Fibroblast of lung (primary cell): Measurements from ENCODE around the gene TRIM38. TPM values are rescaled to one million over a fixed set of nuclear protein-coding genes. Genes with fewer than 3 reads are reported as not detected.
A peak's percentile ranks its signal among the peaks of the same experiment; 100 is the strongest.
"Not testable (repeated sequence)": the region's sequence is repeated elsewhere in the genome, so short reads cannot be mapped to it uniquely, and the experiment has no call there.

Source experiments
- DNase-seq, 2 donors: peaks; one replicate each; pipeline versions ENCODE4 v3.0.0 to v3.0.0-alpha.2; 2010; ENCODE audit warnings: low read depth in 2 of 2
- H2AFZ ChIP-seq: 2 replicates; pipeline ENCODE4 v1.5.1; 2012; ENCODE audit warnings: low read length, control low read depth, inconsistent platforms
- H3K27ac ChIP-seq: 2 replicates; pipeline ENCODE4 v1.5.1; 2011; ENCODE audit warnings: low read length, control low read depth; ENCODE audit not compliant: insufficient read depth
- H3K27me3 ChIP-seq: 2 replicates; pipeline ENCODE4 v1.5.1; 2011; ENCODE audit warnings: mild to moderate bottlenecking, low read length; ENCODE audit not compliant: control insufficient read depth, insufficient read depth
- H3K36me3 ChIP-seq: 2 replicates; pipeline ENCODE4 v1.5.1; 2011; ENCODE audit warnings: low read length; ENCODE audit not compliant: control insufficient read depth, insufficient read depth
- H3K4me1 ChIP-seq: 2 replicates; pipeline ENCODE4 v1.5.1; 2011; ENCODE audit warnings: low read length; ENCODE audit not compliant: control insufficient read depth, insufficient read depth; ENCODE audit errors: extremely low read depth
- H3K4me2 ChIP-seq: 2 replicates; pipeline ENCODE4 v1.5.1; 2011; ENCODE audit warnings: low read length, control low read depth; ENCODE audit not compliant: insufficient read depth; ENCODE audit errors: extremely low read depth
- H3K4me3 ChIP-seq, 4 experiments: fragments of 200-600 bp in 1 of 4; sonication (generic) in 1 of 4; replicated peaks in 1 of 4; 2 replicates each; pipeline ENCODE4 v1.5.1; 2011 to 2016; ENCODE audit warnings: low read length in 4 of 4, low read depth in 3 of 4, mild to moderate bottlenecking in 3 of 4, control low read depth in 2 of 4, inconsistent platforms in 1 of 4, mixed read lengths in 1 of 4; ENCODE audit not compliant: insufficient read depth in 1 of 4; ENCODE audit errors: control extremely low read depth in 1 of 4
- H3K79me2 ChIP-seq: 2 replicates; pipeline ENCODE4 v1.5.1; 2012; ENCODE audit warnings: mild to moderate bottlenecking, low read length, inconsistent platforms; ENCODE audit not compliant: control insufficient read depth, insufficient read depth
- H3K9ac ChIP-seq: 2 replicates; pipeline ENCODE4 v1.5.1; 2011; ENCODE audit warnings: mild to moderate bottlenecking, low read length, control low read depth; ENCODE audit not compliant: insufficient read depth
- H3K9me3 ChIP-seq: 2 replicates; pipeline ENCODE4 v1.5.1; 2012; ENCODE audit warnings: low read depth, low read length; ENCODE audit not compliant: control insufficient read depth, insufficient read depth
- H4K20me1 ChIP-seq: 2 replicates; pipeline ENCODE4 v1.5.1; 2011; ENCODE audit warnings: low read length; ENCODE audit not compliant: control insufficient read depth, insufficient read depth; ENCODE audit errors: extremely low read depth
- CTCF ChIP-seq, 2 donors: IDR thresholded peaks in 1 of 2; conservative IDR thresholded peaks in 1 of 2; 1 replicate in 1 of 2; 2 replicates in 1 of 2; pipeline ENCODE4 v1.5.1; 2011 to 2012; ENCODE audit warnings: low read length in 2 of 2, control low read depth in 1 of 2, inconsistent platforms in 1 of 2, low read depth in 1 of 2, mild to moderate bottlenecking in 1 of 2
- EZH2 ChIP-seq: IDR thresholded peaks from 2 replicates; pipeline ENCODE4 v1.5.1; 2012; ENCODE audit warnings: low read length, control low read depth, mild to moderate bottlenecking; ENCODE audit errors: missing control alignments
- polyA plus RNA-seq, 2 donors: library from polyadenylated mRNA; depleted of rRNA in 1 of 2; stranded (reverse) in 1 of 2; unstranded in 1 of 2; fragments of >200 nt; gene quantifications; 2 replicates each; pipeline ENCODE4 v1.2.1, GENCODE V29; 2011 to 2012; ENCODE audit warnings: missing spikeins in 1 of 2
- total RNA-seq: library from RNA; depleted of rRNA; stranded (reverse); fragments of >200 nt; gene quantifications from 2 replicates; pipeline ENCODE4 v1.2.1, GENCODE V29; 2014

TRIM38 gene
- total and polyA plus RNA-seq, 2 donors (not counting 1 experiment from before 2014, with no cell fraction given): 7.6 to 14.5 TPM

GRCh38 chr6:25995507-25995906 is 32.9 kb downstream of the TRIM38 start:
- no peak overlapping the region for H3K27ac ChIP-seq
- peaks cover 4% of the 10 kb centered on the region for H3K4me1 ChIP-seq
- no peak for TF ChIP-seq CTCF (conservative IDR thresholded peaks at IDR 0.05 in 1 of 2, IDR thresholded peaks at IDR 0.05 in 1 of 2; ENCODE audit: low read depth in 1 of 2, low read length in 2 of 2)
- peaks cover 2% of the 10 kb centered on the region for H3K79me2 ChIP-seq
- H3K9me3 ChIP-seq: no peaks in the 10 kb centered on the region
- H3K4me3 ChIP-seq: no peak overlapping the region
- H3K36me3 ChIP-seq: no peaks in the 10 kb centered on the region
- H4K20me1 ChIP-seq: no peaks in the 10 kb centered on the region
- H2AFZ ChIP-seq: no peak overlapping the region
- H3K4me2 ChIP-seq: no peak overlapping the region
- H3K27me3 ChIP-seq: no peaks in the 10 kb centered on the region
- peak in 1 of 2 donors; percentile 44 for DNase-seq
- no peak overlapping the region for H3K9ac ChIP-seq

DNA sequence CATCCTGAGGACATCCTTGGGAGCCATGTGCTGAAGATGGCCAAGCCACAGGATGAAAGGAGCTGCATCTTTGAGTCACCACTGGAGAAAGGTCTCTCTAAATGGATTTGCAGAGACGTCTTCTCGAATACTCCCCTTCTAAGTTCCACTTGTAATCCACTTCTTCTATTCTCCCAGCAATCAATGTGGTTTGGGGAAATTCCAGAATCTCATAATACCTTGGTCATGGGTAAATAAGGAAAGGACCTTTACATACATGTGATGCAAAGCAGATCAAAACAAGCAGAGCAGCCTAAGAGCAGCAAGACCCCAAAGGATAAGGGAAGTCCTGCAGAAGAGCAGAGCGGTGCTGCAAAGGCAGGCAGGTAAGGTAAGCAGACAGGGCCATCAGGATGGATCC is 35.3 kb downstream of the TRIM38 start:
- Histone ChIP-seq H3K4me3 (no peak overlapping the region), H3K9ac (no peak overlapping the region), H3K4me2 (no peak overlapping the region), H3K4me1 (no peaks in the 10 kb centered on the region), H3K27me3 (no peaks in the 10 kb centered on the region), H2AFZ (no peak overlapping the region), H3K79me2 (peaks cover 2% of the 10 kb centered on the region), H3K9me3 (no peaks in the 10 kb centered on the region), H3K36me3 (no peaks in the 10 kb centered on the region), H3K27ac (no peak overlapping the region), H4K20me1 (no peaks in the 10 kb centered on the region)
- TF ChIP-seq EZH2 (no peak), CTCF (conservative IDR thresholded peaks at IDR 0.05 in 1 of 2, IDR thresholded peaks at IDR 0.05 in 1 of 2; ENCODE audit: low read depth in 1 of 2, low read length in 2 of 2) (no peak)
- no peak for DNase-seq

- H3K36me3 ChIP-seq: no peaks in the 10 kb centered on the region
- TF ChIP-seq EZH2 (no peak), CTCF (conservative IDR thresholded peaks at IDR 0.05 in 1 of 2, IDR thresholded peaks at IDR 0.05 in 1 of 2; ENCODE audit: low read depth in 1 of 2, low read length in 2 of 2) (no peak)
- H3K4me1 ChIP-seq: no peaks in the 10 kb centered on the region
- H3K27ac ChIP-seq: no peak overlapping the region
- no peak overlapping the region for H3K4me3 ChIP-seq
- peaks cover 2% of the 10 kb centered on the region for H3K79me2 ChIP-seq
- no peak overlapping the region for H3K4me2 ChIP-seq
- H3K9me3 ChIP-seq: no peaks in the 10 kb centered on the region
- DNase-seq: no peak
- H3K27me3 ChIP-seq: no peaks in the 10 kb centered on the region
- H3K9ac ChIP-seq: no peak overlapping the region
- H2AFZ ChIP-seq: no peak overlapping the region
- no peaks in the 10 kb centered on the region for H4K20me1 ChIP-seq
These were observed 35.8 kb downstream of the TRIM38 start for GRCh38 chr6:25998379-25998778.

GRCh38 chr6:25999225-25999624 is 36.6 kb downstream of the TRIM38 start:
- H2AFZ ChIP-seq: not testable (repeated sequence)

More at GRCh38 chr6:25999225-25999624, 36.6 kb downstream of the TRIM38 start:
- not testable (repeated sequence) for H3K4me3 ChIP-seq, H3K27ac ChIP-seq, H3K79me2 ChIP-seq, H4K20me1 ChIP-seq, H3K9me3 ChIP-seq, H3K4me2 ChIP-seq, H3K9ac ChIP-seq, DNase-seq, H3K27me3 ChIP-seq, H3K36me3 ChIP-seq, H3K4me1 ChIP-seq
